Fibroblast of mammary gland (primary cell): Measurements from ENCODE around the gene RAB3IL1.
A peak's percentile ranks its signal among the peaks of the same experiment; 100 is the strongest.
"Not testable (repeated sequence)": the region's sequence is repeated elsewhere in the genome, so short reads cannot be mapped to it uniquely, and the experiment has no call there.

Source experiments
- DNase-seq: peaks from one replicate; pipeline ENCODE4 v3.0.0-alpha.2; 2010; ENCODE audit warnings: low read depth
- H3K4me3 ChIP-seq: 2 replicates; pipeline ENCODE4 v1.5.1; 2011; ENCODE audit warnings: low read depth, mild to moderate bottlenecking, low read length, moderate library complexity; ENCODE audit not compliant: control insufficient read depth
- TF ChIP-seq, protein P1 (sequence below): conservative IDR thresholded peaks from 2 replicates; pipeline ENCODE4 v1.5.1; 2011; ENCODE audit warnings: low read depth, low read length, inconsistent platforms; ENCODE audit not compliant: control insufficient read depth, insufficient read depth

Gene RAB3IL1

GRCh38 chr11:61917334-61918109 lies at the start of gene RAB3IL1:
Gene RAB3IL1, minus strand, starts transcription at chr11:61917566. Its CDS starts 199 bp downstream, at chr11:61917367.
- H3K4me3 ChIP-seq: peak within 1 kb of the TSS; percentile 52
- TF ChIP-seq, protein P1, sequence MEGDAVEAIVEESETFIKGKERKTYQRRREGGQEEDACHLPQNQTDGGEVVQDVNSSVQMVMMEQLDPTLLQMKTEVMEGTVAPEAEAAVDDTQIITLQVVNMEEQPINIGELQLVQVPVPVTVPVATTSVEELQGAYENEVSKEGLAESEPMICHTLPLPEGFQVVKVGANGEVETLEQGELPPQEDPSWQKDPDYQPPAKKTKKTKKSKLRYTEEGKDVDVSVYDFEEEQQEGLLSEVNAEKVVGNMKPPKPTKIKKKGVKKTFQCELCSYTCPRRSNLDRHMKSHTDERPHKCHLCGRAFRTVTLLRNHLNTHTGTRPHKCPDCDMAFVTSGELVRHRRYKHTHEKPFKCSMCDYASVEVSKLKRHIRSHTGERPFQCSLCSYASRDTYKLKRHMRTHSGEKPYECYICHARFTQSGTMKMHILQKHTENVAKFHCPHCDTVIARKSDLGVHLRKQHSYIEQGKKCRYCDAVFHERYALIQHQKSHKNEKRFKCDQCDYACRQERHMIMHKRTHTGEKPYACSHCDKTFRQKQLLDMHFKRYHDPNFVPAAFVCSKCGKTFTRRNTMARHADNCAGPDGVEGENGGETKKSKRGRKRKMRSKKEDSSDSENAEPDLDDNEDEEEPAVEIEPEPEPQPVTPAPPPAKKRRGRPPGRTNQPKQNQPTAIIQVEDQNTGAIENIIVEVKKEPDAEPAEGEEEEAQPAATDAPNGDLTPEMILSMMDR: no peak
- peak; percentile 27 for DNase-seq

DNA sequence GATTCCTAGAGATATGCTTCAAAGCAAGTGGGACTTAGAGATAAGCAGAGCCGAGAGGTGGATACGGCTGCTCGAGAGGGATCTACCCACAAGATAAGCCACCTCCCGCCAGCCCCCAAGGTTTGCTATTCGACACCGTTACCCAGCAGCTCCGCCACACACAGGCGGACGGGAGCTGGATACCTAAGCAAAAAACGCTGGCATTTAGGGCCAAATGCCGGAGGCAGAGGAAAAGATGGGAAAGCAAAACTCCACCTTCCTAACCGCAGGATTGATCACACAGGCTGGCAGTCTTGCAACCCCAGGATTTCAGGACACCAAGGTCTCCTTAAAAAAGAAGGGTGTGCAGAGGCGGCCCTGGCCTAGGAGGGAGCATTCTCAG lies 49.4 kb upstream of the RAB3IL1 start:
- no peak for DNase-seq
- peak overlapping the region; percentile 87 for H3K4me3 ChIP-seq
- TF ChIP-seq, protein P1: no peak

- DNase-seq: not testable (repeated sequence)
Observed at GRCh38 chr11:61964666-61965271, 47.4 kb upstream of the RAB3IL1 start.

DNA sequence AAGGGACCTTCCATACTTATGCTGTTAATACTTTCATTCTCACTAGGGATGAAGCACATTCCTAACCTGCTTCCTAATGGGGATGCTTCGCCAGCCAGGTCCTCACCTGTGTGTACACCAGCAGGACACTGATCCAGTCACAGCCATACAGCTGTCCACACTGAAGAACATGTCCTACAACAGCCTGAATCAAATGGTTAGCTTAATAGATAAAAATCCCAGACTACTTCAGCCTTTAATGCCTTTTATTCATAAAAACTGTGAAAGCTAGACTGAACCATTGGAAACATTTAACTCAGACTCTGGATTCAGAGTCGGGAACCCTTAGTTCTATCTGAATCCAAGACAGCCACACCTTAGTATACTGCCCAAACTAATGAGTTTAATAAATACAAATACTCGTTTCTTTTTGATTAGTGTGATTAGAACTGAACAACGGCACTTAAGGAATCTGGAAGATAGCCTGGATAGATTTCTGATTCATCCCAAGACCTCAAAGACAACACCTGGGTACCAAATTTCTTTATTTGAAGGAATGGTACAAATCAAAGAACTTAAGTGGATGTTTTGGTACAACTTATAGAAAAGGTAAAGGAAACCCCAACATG lies 46.8 kb upstream of the RAB3IL1 start:
- TF ChIP-seq, protein P1: no peak
- DNase-seq: no peak
- H3K4me3 ChIP-seq: peak overlapping the region; percentile 87

More at GRCh38 chr11:61964666-61965271, 47.4 kb upstream of the RAB3IL1 start:
- H3K4me3 ChIP-seq: peak overlapping the region; percentile 87

DNA sequence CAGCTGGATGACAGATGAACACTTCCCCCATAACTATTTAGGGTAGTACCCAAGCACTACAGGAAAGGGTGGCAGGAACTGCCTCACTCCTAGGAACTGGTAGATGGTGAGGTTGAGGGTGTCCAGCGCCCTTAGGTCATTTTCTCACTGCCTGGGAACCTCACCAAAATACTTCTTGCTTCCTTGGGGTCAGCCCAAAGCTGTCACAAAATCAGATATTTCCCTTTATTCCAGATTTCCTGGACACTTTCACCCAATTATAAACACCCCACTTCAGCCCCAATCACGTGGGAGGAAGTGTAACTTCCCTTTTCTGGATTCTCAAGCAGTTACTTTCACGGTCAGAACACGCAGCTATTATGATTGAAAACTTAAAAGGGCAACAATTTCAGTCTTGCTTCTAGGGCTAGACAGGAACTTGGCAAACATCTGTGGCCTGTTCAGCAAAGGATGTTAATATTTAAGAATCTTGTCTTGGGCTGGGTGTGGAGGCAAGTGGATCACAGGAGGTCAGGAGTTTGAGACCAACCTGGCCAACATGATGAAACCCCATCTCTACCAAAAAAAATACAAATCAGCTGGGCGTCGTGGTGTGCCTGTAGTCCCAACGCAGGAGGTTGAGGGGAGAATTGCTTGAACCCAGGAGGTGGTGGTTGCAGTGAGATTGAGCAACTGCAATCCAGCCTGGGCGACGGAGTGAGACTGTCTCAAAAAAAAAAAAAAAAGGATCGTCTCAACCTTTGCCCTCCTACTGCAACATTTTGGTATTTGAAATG lies 46.1 kb upstream of the RAB3IL1 start:
- peak; percentile 69 for DNase-seq
- no peak overlapping the region for H3K4me3 ChIP-seq
- TF ChIP-seq, protein P1: no peak

DNA sequence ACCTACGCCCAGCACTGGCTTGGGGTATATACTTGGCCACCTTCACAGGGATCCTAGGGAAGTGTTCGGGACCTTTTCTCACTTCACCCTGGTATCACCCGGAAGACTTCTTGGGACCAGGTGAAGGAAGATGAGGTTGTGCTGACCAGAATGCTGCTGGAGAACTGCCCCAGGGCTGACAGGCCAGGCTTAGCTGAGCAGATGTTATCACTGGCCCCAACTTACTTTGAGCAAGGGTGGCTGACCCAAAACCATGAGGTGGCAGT lies 45.6 kb upstream of the RAB3IL1 start:
- TF ChIP-seq, protein P1: no peak
- H3K4me3 ChIP-seq: no peak overlapping the region
- no peak for DNase-seq
